ENCODE results near the gene ADAMTSL1. TPM values are rescaled to one million over a fixed set of nuclear protein-coding genes. Genes with fewer than 3 reads are reported as not detected.

The ADAMTSL1 gene
- total RNA-seq, 3 donors from 2014 or later, result 3.6 to 7.5 (median 4.2) TPM

DNA sequence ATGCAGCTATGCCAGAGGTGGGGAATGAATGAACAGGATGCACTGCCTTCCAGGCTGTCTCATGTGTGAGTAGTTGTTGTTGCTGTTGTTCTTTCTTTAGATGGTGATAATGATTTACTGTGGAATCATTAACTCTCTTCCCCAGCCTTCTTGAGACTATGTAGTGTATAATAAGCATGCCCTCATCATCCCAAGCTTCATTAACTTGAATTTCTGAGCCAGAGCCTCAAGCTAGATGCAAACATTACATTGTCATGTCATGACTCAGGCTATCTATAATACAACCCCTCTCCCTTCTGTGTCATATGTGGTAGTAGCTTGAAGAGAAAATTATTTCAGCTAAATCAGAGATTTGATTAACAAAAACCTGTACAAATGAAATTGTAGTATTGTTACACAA is 10.0 kb upstream of the ADAMTSL1 start:
- no peak overlapping the region for H3K27ac ChIP-seq
- no peak overlapping the region for H3K4me3 ChIP-seq
- no peaks in the 10 kb centered on the region for H3K27me3 ChIP-seq
- no peak for DNase-seq (ENCODE audit: low spot score in 2 of 2)
- TF ChIP-seq POLR2A (IDR thresholded peaks at IDR 0.05) (no peak), POLR2AphosphoS5 (IDR thresholded peaks at IDR 0.05) (no peak)
- TF ChIP-seq, protein P1, sequence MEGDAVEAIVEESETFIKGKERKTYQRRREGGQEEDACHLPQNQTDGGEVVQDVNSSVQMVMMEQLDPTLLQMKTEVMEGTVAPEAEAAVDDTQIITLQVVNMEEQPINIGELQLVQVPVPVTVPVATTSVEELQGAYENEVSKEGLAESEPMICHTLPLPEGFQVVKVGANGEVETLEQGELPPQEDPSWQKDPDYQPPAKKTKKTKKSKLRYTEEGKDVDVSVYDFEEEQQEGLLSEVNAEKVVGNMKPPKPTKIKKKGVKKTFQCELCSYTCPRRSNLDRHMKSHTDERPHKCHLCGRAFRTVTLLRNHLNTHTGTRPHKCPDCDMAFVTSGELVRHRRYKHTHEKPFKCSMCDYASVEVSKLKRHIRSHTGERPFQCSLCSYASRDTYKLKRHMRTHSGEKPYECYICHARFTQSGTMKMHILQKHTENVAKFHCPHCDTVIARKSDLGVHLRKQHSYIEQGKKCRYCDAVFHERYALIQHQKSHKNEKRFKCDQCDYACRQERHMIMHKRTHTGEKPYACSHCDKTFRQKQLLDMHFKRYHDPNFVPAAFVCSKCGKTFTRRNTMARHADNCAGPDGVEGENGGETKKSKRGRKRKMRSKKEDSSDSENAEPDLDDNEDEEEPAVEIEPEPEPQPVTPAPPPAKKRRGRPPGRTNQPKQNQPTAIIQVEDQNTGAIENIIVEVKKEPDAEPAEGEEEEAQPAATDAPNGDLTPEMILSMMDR (IDR thresholded peaks at IDR 0.05), result no peak
- no peaks in the 10 kb centered on the region for H3K36me3 ChIP-seq
- no peaks in the 10 kb centered on the region for H3K4me1 ChIP-seq
- no peaks in the 10 kb centered on the region for H3K9me3 ChIP-seq
- intact Hi-C loops (cut with DNase I; ENCODE audit: low total_unique reads), result no loop called here

DNA sequence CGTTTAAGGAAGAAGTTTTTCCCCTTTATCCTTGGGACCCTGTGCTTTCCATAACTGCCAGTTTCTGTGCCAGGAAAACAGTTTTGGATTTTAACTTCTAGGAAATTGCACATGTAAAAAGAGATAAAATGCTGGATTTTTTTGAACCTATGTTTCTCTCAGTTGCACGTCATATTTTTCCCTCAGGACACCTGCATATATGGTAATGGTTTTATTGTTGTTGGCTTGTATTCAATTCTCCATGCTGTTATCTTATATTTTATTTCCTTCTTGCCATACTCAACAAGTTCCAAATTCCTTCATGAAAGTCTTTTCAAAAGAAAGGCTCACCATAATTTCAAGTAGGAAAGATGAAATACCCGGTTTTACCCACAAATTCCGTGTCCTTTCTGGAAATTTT is 7.9 kb upstream of the ADAMTSL1 start:
- TF ChIP-seq POLR2AphosphoS5 (IDR thresholded peaks at IDR 0.05) (no peak), POLR2A (IDR thresholded peaks at IDR 0.05) (no peak)
- TF ChIP-seq, protein P1 (IDR thresholded peaks at IDR 0.05), result no peak
- Histone ChIP-seq H3K27me3 (no peaks in the 10 kb centered on the region), H3K4me3 (no peak overlapping the region), H3K27ac (no peak overlapping the region), H3K4me1 (no peaks in the 10 kb centered on the region), H3K9me3 (peaks cover 0 to 6% of the 10 kb centered on the region in 2 donors), H3K36me3 (no peaks in the 10 kb centered on the region)
- intact Hi-C loops (cut with DNase I; ENCODE audit: low total_unique reads), result no loop called here
- no peak for DNase-seq (ENCODE audit: low spot score in 2 of 2)

DNA sequence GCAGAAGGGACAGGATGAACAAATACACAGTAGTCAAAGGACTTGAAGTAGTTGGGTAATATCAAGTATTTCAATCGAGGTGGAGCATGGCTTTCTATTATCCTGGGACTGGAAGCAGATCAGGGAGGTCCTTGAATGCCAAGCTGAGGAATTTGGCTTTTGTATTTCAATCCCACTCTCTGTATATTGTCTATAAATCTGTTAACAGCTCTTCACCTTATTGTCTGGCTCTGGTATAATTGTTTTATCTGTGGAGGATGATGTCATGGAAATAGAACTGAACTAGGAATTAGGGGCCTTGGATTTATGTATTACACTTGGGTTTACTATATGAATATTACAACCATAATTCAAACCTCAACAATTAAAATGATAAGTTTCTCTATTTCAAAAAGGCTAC is 6.3 kb upstream of the ADAMTSL1 start:
- no peak overlapping the region for H3K4me3 ChIP-seq
- H3K9me3 ChIP-seq, result peaks cover 0 to 6% of the 10 kb centered on the region in 2 donors
- DNase-seq (ENCODE audit: low spot score in 2 of 2), result no peak
- intact Hi-C loops (cut with DNase I; ENCODE audit: low total_unique reads), result no loop called here
- TF ChIP-seq POLR2A (IDR thresholded peaks at IDR 0.05), result no peak
- TF ChIP-seq, protein P1 (IDR thresholded peaks at IDR 0.05), result no peak
- TF ChIP-seq POLR2AphosphoS5 (IDR thresholded peaks at IDR 0.05), result no peak
- no peaks in the 10 kb centered on the region for H3K4me1 ChIP-seq
- H3K36me3 ChIP-seq, result no peaks in the 10 kb centered on the region
- H3K27me3 ChIP-seq, result no peaks in the 10 kb centered on the region
- H3K27ac ChIP-seq, result no peak overlapping the region

DNA sequence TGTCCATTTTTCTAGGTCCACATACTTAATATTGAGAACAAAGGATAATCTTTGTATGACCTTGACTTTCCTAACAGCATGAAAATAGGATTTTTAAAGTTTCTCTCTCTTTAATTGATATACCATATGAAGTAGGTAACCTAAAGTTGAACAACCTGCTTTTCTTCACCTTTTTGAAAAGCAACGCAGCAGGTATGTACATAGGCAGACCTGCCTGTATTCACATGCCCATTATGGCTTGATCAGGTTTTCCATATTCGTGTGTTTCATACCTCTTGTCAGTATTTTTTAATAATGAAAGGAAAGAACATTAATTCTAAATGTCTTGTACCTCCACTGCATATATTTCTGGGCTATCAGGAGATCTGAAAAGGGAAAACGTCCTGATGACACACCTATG is 1.5 kb upstream of the ADAMTSL1 start:
- no peak for DNase-seq (ENCODE audit: low spot score in 2 of 2)
- Histone ChIP-seq H3K4me1 (no peaks in the 10 kb centered on the region), H3K36me3 (no peaks in the 10 kb centered on the region), H3K9me3 (peaks cover 0 to 6% of the 10 kb centered on the region in 2 donors), H3K27ac (peak overlapping the region in 1 of 2 donors; percentile 20), H3K4me3 (no peak overlapping the region), H3K27me3 (no peaks in the 10 kb centered on the region)
- TF ChIP-seq POLR2AphosphoS5 (IDR thresholded peaks at IDR 0.05) (no peak), POLR2A (IDR thresholded peaks at IDR 0.05) (no peak)
- TF ChIP-seq, protein P1 (IDR thresholded peaks at IDR 0.05), result no peak
- intact Hi-C loops (cut with DNase I; ENCODE audit: low total_unique reads), result no loop called here

DNA sequence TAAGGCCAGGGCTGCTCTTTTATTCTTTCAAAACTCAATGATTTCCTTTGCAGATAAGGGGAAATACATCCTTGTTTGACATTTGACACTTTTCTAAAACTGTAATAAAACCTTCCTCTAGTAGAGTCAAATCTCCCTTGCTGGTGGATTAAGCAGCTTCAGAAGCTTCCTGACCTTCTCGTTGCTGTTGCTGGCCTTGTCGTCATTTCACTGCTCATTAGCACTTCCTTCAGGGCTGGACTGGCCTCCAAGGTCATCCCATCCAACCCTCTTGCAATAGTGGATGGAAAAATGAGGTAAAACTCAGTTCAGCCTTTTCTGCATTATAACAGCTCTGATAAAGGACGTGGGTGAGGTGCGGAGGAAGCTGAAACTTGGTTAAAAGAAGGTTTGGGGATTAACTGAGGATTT is 1.1 kb upstream of the ADAMTSL1 start:
- Histone ChIP-seq H3K4me3 (no peak overlapping the region), H3K36me3 (no peaks in the 10 kb centered on the region), H3K27me3 (no peaks in the 10 kb centered on the region), H3K4me1 (no peaks in the 10 kb centered on the region), H3K27ac (peak overlapping the region in 1 of 2 donors; percentile 20), H3K9me3 (peaks cover 0 to 6% of the 10 kb centered on the region in 2 donors)
- no peak for DNase-seq (ENCODE audit: low spot score in 2 of 2)
- intact Hi-C loops (cut with DNase I; ENCODE audit: low total_unique reads), result no loop called here
- TF ChIP-seq POLR2A (IDR thresholded peaks at IDR 0.05) (no peak), POLR2AphosphoS5 (IDR thresholded peaks at IDR 0.05) (no peak)
- TF ChIP-seq, protein P1 (IDR thresholded peaks at IDR 0.05), result no peak
